Astrocyte (in vitro differentiated cells and primary cell): ENCODE measurements around the gene SLC51B. TPM values are rescaled to one million over a fixed set of nuclear protein-coding genes. Genes with fewer than 3 reads are reported as not detected.
A peak's percentile ranks its signal among the peaks of the same experiment; 100 is the strongest.

ENCODE experiments used
- DNase-seq: peaks from one replicate; pipeline ENCODE4 v3.0.0-alpha.2; 2010; ENCODE audit warnings: low read depth
- FAIRE-seq: peaks from 2 replicates; lab custom pipeline; 2011; peaks lifted over from hg19 to GRCh38; lab: Jason Lieb, UNC
- H2AFZ ChIP-seq: 2 replicates; pipeline ENCODE4 v1.6.0; 2012; ENCODE audit warnings: low read depth, low read length, inconsistent platforms
- H3K27ac ChIP-seq: 2 replicates; pipeline ENCODE4 v1.5.1; 2011; ENCODE audit warnings: low read depth, low read length, inconsistent platforms
- H3K27me3 ChIP-seq: 2 replicates; pipeline ENCODE4 v1.6.0; 2011; ENCODE audit warnings: low read length, inconsistent platforms; ENCODE audit not compliant: insufficient read depth
- H3K36me3 ChIP-seq: 2 replicates; pipeline ENCODE4 v1.5.1; 2011; ENCODE audit warnings: low read length, inconsistent platforms; ENCODE audit not compliant: insufficient read depth
- H3K4me1 ChIP-seq: 2 replicates; pipeline ENCODE4 v1.5.1; 2011; ENCODE audit warnings: low read length, inconsistent platforms; ENCODE audit not compliant: insufficient read depth
- H3K4me2 ChIP-seq: 2 replicates; pipeline ENCODE4 v1.6.0; 2012; ENCODE audit warnings: low read length, inconsistent platforms
- H3K4me3 ChIP-seq: 2 replicates; pipeline ENCODE4 v1.5.1; 2011; ENCODE audit warnings: low read depth, mild to moderate bottlenecking, low read length, inconsistent platforms; ENCODE audit not compliant: insufficient read depth
- H3K79me2 ChIP-seq: 2 replicates; pipeline ENCODE4 v1.6.0; 2012; ENCODE audit warnings: mild to moderate bottlenecking, low read length, inconsistent platforms; ENCODE audit not compliant: insufficient read depth
- H3K9ac ChIP-seq: 2 replicates; pipeline ENCODE4 v1.6.0; 2012; ENCODE audit warnings: mild to moderate bottlenecking, low read length, inconsistent platforms
- H3K9me3 ChIP-seq: 2 replicates; pipeline ENCODE4 v1.5.1; 2012; ENCODE audit warnings: low read depth, mild to moderate bottlenecking, low read length, inconsistent platforms; ENCODE audit not compliant: insufficient read depth
- H4K20me1 ChIP-seq: 2 replicates; pipeline ENCODE4 v1.6.0; 2012; ENCODE audit warnings: low read length, inconsistent platforms; ENCODE audit not compliant: insufficient read depth
- H3K27ac Mint-ChIP-seq: one replicate; pipeline ENCODE4 v1.8.0; 2021; ENCODE audit warnings: mild to moderate bottlenecking, mixed read lengths; ENCODE audit not compliant: unreplicated experiment
- H3K27me3 Mint-ChIP-seq: one replicate; pipeline ENCODE4 v1.8.0; 2021; ENCODE audit warnings: low read depth, mixed read lengths; ENCODE audit not compliant: unreplicated experiment
- H3K36me3 Mint-ChIP-seq: one replicate; pipeline ENCODE4 v1.8.0; 2021; ENCODE audit warnings: low read depth, mixed read lengths; ENCODE audit not compliant: unreplicated experiment
- H3K4me1 Mint-ChIP-seq: one replicate; pipeline ENCODE4 v1.8.0; 2021; ENCODE audit warnings: low read depth, mixed read lengths; ENCODE audit not compliant: unreplicated experiment
- H3K4me3 Mint-ChIP-seq: one replicate; pipeline ENCODE4 v1.8.0; 2021; ENCODE audit warnings: mild to moderate bottlenecking, moderate library complexity, mixed read lengths; ENCODE audit not compliant: unreplicated experiment
- H3K9me3 Mint-ChIP-seq: one replicate; pipeline ENCODE4 v1.8.0; 2021; ENCODE audit warnings: mild to moderate bottlenecking, mixed read lengths; ENCODE audit not compliant: unreplicated experiment
- CTCF ChIP-seq: IDR thresholded peaks from 2 replicates; pipeline ENCODE4 v1.5.1; 2011; ENCODE audit warnings: low read depth, mild to moderate bottlenecking, inconsistent platforms, low read length, moderate library complexity; ENCODE audit not compliant: insufficient read depth
- EZH2 ChIP-seq: IDR thresholded peaks from 2 replicates; pipeline ENCODE4 v1.6.1; 2012; ENCODE audit warnings: mild to moderate bottlenecking, low read length, inconsistent platforms; ENCODE audit not compliant: insufficient read depth
- total RNA-seq: library from RNA; stranded (reverse); gene quantifications from 2 replicates; pipeline ENCODE4 v1.2.1, GENCODE V29; 2021

Gene SLC51B
- total RNA-seq, 1 donor from 2014 or later, result not detected

- Histone ChIP-seq H3K36me3 (no peaks in the 10 kb centered on the region), H3K27me3 (peaks cover 19% of the 10 kb centered on the region), H2AFZ (no peak overlapping the region), H3K9me3 (no peaks in the 10 kb centered on the region), H3K4me3 (no peak overlapping the region), H3K27ac (no peak overlapping the region), H3K4me2 (peak overlapping the region; percentile 31), H3K79me2 (no peaks in the 10 kb centered on the region), H4K20me1 (no peaks in the 10 kb centered on the region), H3K4me1 (peaks cover 15% of the 10 kb centered on the region), H3K9ac (no peak overlapping the region)
- peaks cover 2% of the 10 kb centered on the region for H3K36me3 Mint-ChIP-seq
- DNase-seq (peak; percentile 46), FAIRE-seq (no peak)
- H3K27ac Mint-ChIP-seq, result peak overlapping the region; percentile 48
- no peak overlapping the region for H3K4me3 Mint-ChIP-seq
- H3K4me1 Mint-ChIP-seq, result peaks cover 21% of the 10 kb centered on the region
- H3K9me3 Mint-ChIP-seq, result peaks cover 5% of the 10 kb centered on the region
- peaks cover 21% of the 10 kb centered on the region for H3K27me3 Mint-ChIP-seq
- TF ChIP-seq EZH2, result no peak
- TF ChIP-seq CTCF, result no peak
Observed at GRCh38 chr15:65055201-65055870, 10.1 kb downstream of the SLC51B start.

GRCh38 chr15:65056106-65056505 is 10.9 kb downstream of the SLC51B start:
- no peak overlapping the region for H2AFZ ChIP-seq
- H3K9me3 ChIP-seq, result peaks cover 2% of the 10 kb centered on the region
- no peak overlapping the region for H3K27ac ChIP-seq
- peaks cover 5% of the 10 kb centered on the region for H3K9me3 Mint-ChIP-seq
- FAIRE-seq (no peak), DNase-seq (no peak)
- no peak overlapping the region for H3K4me2 ChIP-seq
- peak overlapping the region; percentile 48 for H3K27ac Mint-ChIP-seq
- H3K27me3 ChIP-seq, result peaks cover 26% of the 10 kb centered on the region
- H3K4me1 Mint-ChIP-seq, result peaks cover 21% of the 10 kb centered on the region
- H3K4me3 Mint-ChIP-seq, result no peak overlapping the region
- peaks cover 14% of the 10 kb centered on the region for H3K4me1 ChIP-seq
- H3K36me3 ChIP-seq, result no peaks in the 10 kb centered on the region
- H3K4me3 ChIP-seq, result no peak overlapping the region
- TF ChIP-seq CTCF, result no peak
- TF ChIP-seq EZH2, result no peak
- H4K20me1 ChIP-seq, result no peaks in the 10 kb centered on the region
- no peak overlapping the region for H3K9ac ChIP-seq
- no peaks in the 10 kb centered on the region for H3K79me2 ChIP-seq
- peaks cover 22% of the 10 kb centered on the region for H3K27me3 Mint-ChIP-seq
- peaks cover 2% of the 10 kb centered on the region for H3K36me3 Mint-ChIP-seq

GRCh38 chr15:65056868-65057548 is 11.8 kb downstream of the SLC51B start:
- Histone ChIP-seq H3K79me2 (no peaks in the 10 kb centered on the region), H3K4me1 (peaks cover 14% of the 10 kb centered on the region), H3K4me3 (no peak overlapping the region), H3K36me3 (no peaks in the 10 kb centered on the region), H2AFZ (no peak overlapping the region), H3K27me3 (peaks cover 29% of the 10 kb centered on the region), H3K27ac (no peak overlapping the region), H3K9ac (no peak overlapping the region), H3K4me2 (no peak overlapping the region), H3K9me3 (peaks cover 2% of the 10 kb centered on the region), H4K20me1 (no peaks in the 10 kb centered on the region)
- FAIRE-seq (no peak), DNase-seq (peak; percentile 51)
- no peak for TF ChIP-seq EZH2
- no peak for TF ChIP-seq CTCF
- H3K27ac Mint-ChIP-seq, result no peak overlapping the region
- H3K9me3 Mint-ChIP-seq, result peaks cover 5% of the 10 kb centered on the region
- peaks cover 2% of the 10 kb centered on the region for H3K36me3 Mint-ChIP-seq
- peaks cover 13% of the 10 kb centered on the region for H3K27me3 Mint-ChIP-seq
- H3K4me3 Mint-ChIP-seq, result no peak overlapping the region
- peaks cover 21% of the 10 kb centered on the region for H3K4me1 Mint-ChIP-seq
